Occipital lobe (tissue), 2 donors: ENCODE data around the gene IFNL2. TPM values are rescaled to one million over a fixed set of nuclear protein-coding genes. Genes with fewer than 3 reads are reported as not detected.
"Not testable (repeated sequence)": the region's sequence is repeated elsewhere in the genome, so short reads cannot be mapped to it uniquely, and the experiment has no call there.

Source experiments
- DNase-seq: peaks from one replicate; lab custom pipeline; 2025; lab: John Stamatoyannopoulos, UW
- total RNA-seq: library from RNA; depleted of rRNA; stranded (reverse); fragments of >200 nt; gene quantifications from one replicate; pipeline ENCODE4 v1.2.3, GENCODE V29; 2014

The IFNL2 gene
- total RNA-seq = not detected

GRCh38 chr19:39268085-39268484 is at the start of gene IFNL2:
Gene IFNL2 (plus strand): TSS chr19:39268396. CDS start chr19:39268569, 173 bp downstream.
- DNase-seq = not testable (repeated sequence)

GRCh38 chr19:39219108-39219507 is 49.1 kb upstream of the IFNL2 start:
- DNase-seq = not testable (repeated sequence)

- no peak for DNase-seq
Measured at GRCh38 chr19:39223703-39224279, 44.4 kb upstream of the IFNL2 start.

- no peak for DNase-seq
Measured at GRCh38 chr19:39224910-39225309, 43.3 kb upstream of the IFNL2 start.

GRCh38 chr19:39230096-39230764 is 38.0 kb upstream of the IFNL2 start:
- no peak for DNase-seq

GRCh38 chr19:39232708-39233107 is 35.5 kb upstream of the IFNL2 start:
- no peak for DNase-seq

GRCh38 chr19:39236527-39236926 is 31.7 kb upstream of the IFNL2 start:
- no peak for DNase-seq

GRCh38 chr19:39237200-39238184 is 30.7 kb upstream of the IFNL2 start:
- DNase-seq = no peak

GRCh38 chr19:39238209-39238608 is 30.0 kb upstream of the IFNL2 start:
- no peak for DNase-seq

- no peak for DNase-seq
Measured at GRCh38 chr19:39238944-39239343, 29.3 kb upstream of the IFNL2 start.

GRCh38 chr19:39240421-39240820 is 27.8 kb upstream of the IFNL2 start:
- DNase-seq = no peak

- DNase-seq = not testable (repeated sequence)
Measured at GRCh38 chr19:39243741-39244140, 24.5 kb upstream of the IFNL2 start.

- not testable (repeated sequence) for DNase-seq
Measured at GRCh38 chr19:39244410-39245100, 23.6 kb upstream of the IFNL2 start, which contains the start of gene IFNL3. Gene IFNL3 (minus strand): TSS chr19:39245006. CDS start chr19:39244967, 39 bp downstream.

GRCh38 chr19:39245166-39245565 is 23.0 kb upstream of the IFNL2 start:
- not testable (repeated sequence) for DNase-seq

- DNase-seq = peak; percentile 10
Measured at GRCh38 chr19:39246951-39247669, 21.1 kb upstream of the IFNL2 start.

GRCh38 chr19:39247701-39248664 is 20.2 kb upstream of the IFNL2 start:
- DNase-seq = no peak

GRCh38 chr19:39248806-39249205 is 19.4 kb upstream of the IFNL2 start, which contains the start of gene IFNL4:
Gene IFNL4 (minus strand): TSS chr19:39248856.
- no peak for DNase-seq

- no peak for DNase-seq
Measured at GRCh38 chr19:39251081-39251480, 17.1 kb upstream of the IFNL2 start.

- DNase-seq = no peak
Measured at GRCh38 chr19:39251846-39252245, 16.4 kb upstream of the IFNL2 start.
